ENCODE results near the gene SLC22A16.
"Not testable (repeated sequence)": the region's sequence is repeated elsewhere in the genome, so short reads cannot be mapped to it uniquely, and the experiment has no call there.

Gene SLC22A16

GRCh38 chr6:110509617-110510241 is 33.3 kb upstream of the SLC22A16 start:
- no peak overlapping the region for H3K27ac ChIP-seq (ENCODE audit: insufficient read depth in 1 of 2, low read depth in 1 of 2, low read length in 2 of 2, poor library complexity in 1 of 2, severe bottlenecking in 2 of 2)

GRCh38 chr6:110504891-110505290 is 28.5 kb upstream of the SLC22A16 start:
- POLR2A ChIA-PET; H3K27me3 ChIP-seq (replicated peaks in 2 of 5; ENCODE audit: control insufficient read depth in 4 of 5, insufficient read depth in 5 of 5, low read length in 4 of 5); H3K27ac ChIP-seq (ENCODE audit: insufficient read depth in 1 of 2, low read depth in 1 of 2, low read length in 2 of 2, poor library complexity in 1 of 2, severe bottlenecking in 2 of 2); H3K36me3 ChIP-seq (ENCODE audit: control insufficient read depth in 4 of 4, insufficient read depth in 4 of 4, low read length in 3 of 4); H3K4me1 ChIP-seq (ENCODE audit: control extremely low read depth in 1 of 4, control insufficient read depth in 4 of 4, insufficient read depth in 4 of 4, low read length in 3 of 4); H3K4me3 ChIP-seq (ENCODE audit: control insufficient read depth in 1 of 7, extremely low read depth in 1 of 7, insufficient read depth in 4 of 7, low read depth in 2 of 7, low read length in 6 of 7); H3K9me3 ChIP-seq (ENCODE audit: control extremely low read depth in 1 of 5, control insufficient read depth in 4 of 5, insufficient read depth in 2 of 5, low read depth in 1 of 5, low read length in 4 of 5); DNase-seq: not testable (repeated sequence)
- WGBS (ENCODE audit: insufficient coverage): 100% methylated on average over 1 of the region's 2 CpGs
- CTCF ChIA-PET: interaction anchor here (0.8 kb wide), 1 partner anchor 114 kb away, joined by 3 read pairs; no protein-coding TSS in a partner anchor

More at GRCh38 chr6:110509617-110510241, 33.3 kb upstream of the SLC22A16 start:
- Histone ChIP-seq H3K9me3 (ENCODE audit: control extremely low read depth in 1 of 5, control insufficient read depth in 4 of 5, insufficient read depth in 2 of 5, low read depth in 1 of 5, low read length in 4 of 5) (peaks cover 0 to 2% (median 0%) of the 10 kb centered on the region in 5 experiments), H3K36me3 (ENCODE audit: control insufficient read depth in 4 of 4, insufficient read depth in 4 of 4, low read length in 3 of 4) (no peaks in the 10 kb centered on the region), H3K4me3 (ENCODE audit: control insufficient read depth in 1 of 7, extremely low read depth in 1 of 7, insufficient read depth in 4 of 7, low read depth in 2 of 7, low read length in 6 of 7) (no peak overlapping the region), H3K27me3 (replicated peaks in 2 of 5; ENCODE audit: control insufficient read depth in 4 of 5, insufficient read depth in 5 of 5, low read length in 4 of 5) (no peaks in the 10 kb centered on the region), H3K4me1 (ENCODE audit: control extremely low read depth in 1 of 4, control insufficient read depth in 4 of 4, insufficient read depth in 4 of 4, low read length in 3 of 4) (no peaks in the 10 kb centered on the region)
- POLR2A ChIA-PET: no interaction called here
- WGBS (ENCODE audit: insufficient coverage): 83% methylated on average over 1 of the region's 1 CpG
- CTCF ChIA-PET: no interaction called here
- no peak for DNase-seq

DNA sequence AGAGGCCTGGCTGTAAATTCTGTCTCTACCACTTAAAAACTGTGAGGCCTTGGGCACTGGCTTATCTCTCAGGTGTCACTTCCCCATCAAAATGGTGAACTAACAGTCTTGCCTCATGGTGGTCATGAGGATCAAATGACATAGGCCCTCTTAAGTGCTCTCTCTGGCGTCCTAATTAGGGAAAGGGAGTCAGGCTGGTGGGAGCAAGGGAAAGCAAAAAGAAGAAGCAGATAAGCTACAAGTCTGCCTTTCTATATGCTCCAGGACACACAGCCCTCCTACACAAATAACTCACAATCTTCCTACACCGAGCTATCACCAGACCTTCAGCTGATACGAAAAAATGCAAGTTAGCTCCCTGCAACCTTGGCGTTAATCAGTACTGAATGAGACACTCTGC is 19.5 kb upstream of the SLC22A16 start:
- DNase-seq: no peak
- H3K27ac ChIP-seq (ENCODE audit: insufficient read depth in 1 of 2, low read depth in 1 of 2, low read length in 2 of 2, poor library complexity in 1 of 2, severe bottlenecking in 2 of 2): no peak overlapping the region
- 100% methylated on average over 3 of the region's 4 CpGs for WGBS (ENCODE audit: insufficient coverage)
- CTCF ChIA-PET: interaction anchor here (0.7 kb wide), 1 partner anchor 16 kb away, joined by 3 read pairs; no protein-coding TSS in a partner anchor
- POLR2A ChIA-PET: no interaction called here
- H3K4me3 ChIP-seq (ENCODE audit: control insufficient read depth in 1 of 7, extremely low read depth in 1 of 7, insufficient read depth in 4 of 7, low read depth in 2 of 7, low read length in 6 of 7): no peak overlapping the region
- H3K9me3 ChIP-seq (ENCODE audit: control extremely low read depth in 1 of 5, control insufficient read depth in 4 of 5, insufficient read depth in 2 of 5, low read depth in 1 of 5, low read length in 4 of 5): peaks cover 0 to 3% (median 0%) of the 10 kb centered on the region in 5 experiments
- no peaks in the 10 kb centered on the region for H3K36me3 ChIP-seq (ENCODE audit: control insufficient read depth in 4 of 4, insufficient read depth in 4 of 4, low read length in 3 of 4)
- H3K4me1 ChIP-seq (ENCODE audit: control extremely low read depth in 1 of 4, control insufficient read depth in 4 of 4, insufficient read depth in 4 of 4, low read length in 3 of 4): peaks cover 0 to 5% (median 0%) of the 10 kb centered on the region in 4 experiments
- H3K27me3 ChIP-seq (replicated peaks in 2 of 5; ENCODE audit: control insufficient read depth in 4 of 5, insufficient read depth in 5 of 5, low read length in 4 of 5): no peaks in the 10 kb centered on the region

GRCh38 chr6:110493253-110493800 is 16.9 kb upstream of the SLC22A16 start:
- Histone ChIP-seq H3K4me3 (ENCODE audit: control insufficient read depth in 1 of 7, extremely low read depth in 1 of 7, insufficient read depth in 4 of 7, low read depth in 2 of 7, low read length in 6 of 7) (no peak overlapping the region), H3K9me3 (ENCODE audit: control extremely low read depth in 1 of 5, control insufficient read depth in 4 of 5, insufficient read depth in 2 of 5, low read depth in 1 of 5, low read length in 4 of 5) (no peaks in the 10 kb centered on the region), H3K27ac (ENCODE audit: insufficient read depth in 1 of 2, low read depth in 1 of 2, low read length in 2 of 2, poor library complexity in 1 of 2, severe bottlenecking in 2 of 2) (no peak overlapping the region), H3K36me3 (ENCODE audit: control insufficient read depth in 4 of 4, insufficient read depth in 4 of 4, low read length in 3 of 4) (no peaks in the 10 kb centered on the region), H3K27me3 (replicated peaks in 2 of 5; ENCODE audit: control insufficient read depth in 4 of 5, insufficient read depth in 5 of 5, low read length in 4 of 5) (no peaks in the 10 kb centered on the region), H3K4me1 (ENCODE audit: control extremely low read depth in 1 of 4, control insufficient read depth in 4 of 4, insufficient read depth in 4 of 4, low read length in 3 of 4) (peaks cover 0 to 5% (median 0%) of the 10 kb centered on the region in 4 experiments)
- DNase-seq: no peak
- ChIA-PET CTCF (no interaction called here), POLR2A (interaction anchor here (0.7 kb wide), 1 partner anchor 1550 kb away, joined by 4 read pairs; no protein-coding TSS in a partner anchor)
- WGBS (ENCODE audit: insufficient coverage): 100% methylated on average over 3 of the region's 9 CpGs

DNA sequence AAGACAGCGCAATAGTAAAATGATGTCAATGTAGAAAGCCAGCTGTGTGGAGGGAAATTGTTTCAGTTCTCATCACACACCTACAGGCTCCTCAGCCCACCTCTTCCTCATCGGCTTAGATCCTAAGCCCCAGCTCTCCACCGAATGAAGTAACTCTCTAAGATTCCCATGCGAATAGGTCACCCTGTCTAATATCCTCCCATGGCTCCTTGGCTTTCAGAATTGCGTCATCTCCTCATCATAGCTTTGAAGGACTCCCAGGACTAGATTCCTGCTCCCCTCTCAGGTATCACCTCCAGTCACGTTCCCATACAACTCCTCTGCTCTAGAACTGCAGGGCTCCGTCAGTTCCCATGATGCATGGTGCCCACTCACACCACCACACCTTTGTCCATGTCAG is 16.2 kb upstream of the SLC22A16 start:
- no peaks in the 10 kb centered on the region for H3K27me3 ChIP-seq (replicated peaks in 2 of 5; ENCODE audit: control insufficient read depth in 4 of 5, insufficient read depth in 5 of 5, low read length in 4 of 5)
- H3K9me3 ChIP-seq (ENCODE audit: control extremely low read depth in 1 of 5, control insufficient read depth in 4 of 5, insufficient read depth in 2 of 5, low read depth in 1 of 5, low read length in 4 of 5): no peaks in the 10 kb centered on the region
- DNase-seq: no peak
- WGBS (ENCODE audit: insufficient coverage): 65% methylated on average over 6 of the region's 7 CpGs
- no peaks in the 10 kb centered on the region for H3K36me3 ChIP-seq (ENCODE audit: control insufficient read depth in 4 of 4, insufficient read depth in 4 of 4, low read length in 3 of 4)
- CTCF ChIA-PET: interaction anchor here (0.9 to 1.1 kb wide), 2 partner anchors 9 to 18 kb away, joined by 3 to 4 read pairs; no protein-coding TSS in a partner anchor
- H3K4me1 ChIP-seq (ENCODE audit: control extremely low read depth in 1 of 4, control insufficient read depth in 4 of 4, insufficient read depth in 4 of 4, low read length in 3 of 4): peaks cover 0 to 5% (median 0%) of the 10 kb centered on the region in 4 experiments
- H3K27ac ChIP-seq (ENCODE audit: insufficient read depth in 1 of 2, low read depth in 1 of 2, low read length in 2 of 2, poor library complexity in 1 of 2, severe bottlenecking in 2 of 2): no peak overlapping the region
- POLR2A ChIA-PET: no interaction called here
- no peak overlapping the region for H3K4me3 ChIP-seq (ENCODE audit: control insufficient read depth in 1 of 7, extremely low read depth in 1 of 7, insufficient read depth in 4 of 7, low read depth in 2 of 7, low read length in 6 of 7)

DNA sequence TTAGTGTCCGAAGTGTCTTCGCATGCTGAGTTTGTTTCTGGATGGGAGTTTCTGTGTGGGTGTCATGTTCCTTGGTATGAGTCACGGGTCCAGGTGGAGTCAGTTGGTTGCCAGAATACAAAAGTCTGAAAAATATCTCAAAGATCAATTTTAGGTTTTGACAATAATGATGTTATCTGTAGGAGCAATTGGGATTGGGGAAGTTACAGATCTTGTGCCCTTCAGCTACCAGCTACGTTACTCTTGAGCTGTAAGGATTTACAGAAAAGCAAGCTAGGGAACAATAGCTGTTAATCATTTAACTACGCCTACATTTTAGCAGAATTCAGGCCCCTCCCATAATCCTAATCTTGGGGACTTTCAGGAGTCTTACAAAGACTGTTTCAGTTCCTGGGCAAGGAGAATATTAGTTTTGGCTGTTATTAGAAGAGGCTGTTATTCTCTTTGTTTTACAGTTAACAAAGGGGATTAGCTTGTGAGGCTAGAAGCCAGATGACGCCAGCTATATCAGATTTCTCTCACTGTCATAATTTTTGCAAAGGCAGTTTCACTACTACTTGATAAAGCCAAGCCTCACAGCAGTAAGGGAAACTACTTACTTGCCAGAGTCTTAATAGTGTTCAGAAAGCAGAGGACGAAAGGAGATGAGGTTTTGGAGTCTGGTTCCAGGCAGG is 15.4 kb upstream of the SLC22A16 start:
- WGBS (ENCODE audit: insufficient coverage): 100% methylated on average over 4 of the region's 7 CpGs
- Histone ChIP-seq H3K27me3 (replicated peaks in 2 of 5; ENCODE audit: control insufficient read depth in 4 of 5, insufficient read depth in 5 of 5, low read length in 4 of 5) (no peaks in the 10 kb centered on the region), H3K36me3 (ENCODE audit: control insufficient read depth in 4 of 4, insufficient read depth in 4 of 4, low read length in 3 of 4) (no peaks in the 10 kb centered on the region), H3K27ac (ENCODE audit: insufficient read depth in 1 of 2, low read depth in 1 of 2, low read length in 2 of 2, poor library complexity in 1 of 2, severe bottlenecking in 2 of 2) (no peak overlapping the region), H3K4me1 (ENCODE audit: control extremely low read depth in 1 of 4, control insufficient read depth in 4 of 4, insufficient read depth in 4 of 4, low read length in 3 of 4) (peaks cover 0 to 5% (median 0%) of the 10 kb centered on the region in 4 experiments), H3K4me3 (ENCODE audit: control insufficient read depth in 1 of 7, extremely low read depth in 1 of 7, insufficient read depth in 4 of 7, low read depth in 2 of 7, low read length in 6 of 7) (no peak overlapping the region), H3K9me3 (ENCODE audit: control extremely low read depth in 1 of 5, control insufficient read depth in 4 of 5, insufficient read depth in 2 of 5, low read depth in 1 of 5, low read length in 4 of 5) (no peaks in the 10 kb centered on the region)
- CTCF ChIA-PET: interaction anchor here (0.9 to 1.1 kb wide), 3 partner anchors 8 to 17 kb away, joined by 3 to 4 read pairs (median 3); no protein-coding TSS in a partner anchor
- POLR2A ChIA-PET: interaction anchor here (0.6 kb wide), 1 partner anchor 146 kb away, joined by 3 read pairs; no protein-coding TSS in a partner anchor
- DNase-seq: no peak

DNA sequence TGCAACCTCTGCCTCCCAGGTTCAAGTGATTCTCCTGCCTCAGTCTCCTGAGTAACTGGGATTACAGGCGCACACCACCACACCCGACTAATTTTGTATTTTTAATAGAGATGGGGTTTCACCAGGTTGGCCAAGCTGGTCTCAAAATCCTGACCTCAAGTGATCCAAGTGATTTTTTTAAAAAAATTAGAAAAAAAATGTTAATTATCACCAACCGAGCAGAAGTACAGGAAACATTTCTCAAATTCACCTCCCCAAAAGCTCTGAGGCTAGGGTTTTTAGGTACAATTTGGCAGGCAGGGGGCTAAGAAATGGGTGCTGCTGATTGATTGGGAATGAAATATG is 14.9 kb upstream of the SLC22A16 start:
- H3K4me3 ChIP-seq (ENCODE audit: control insufficient read depth in 1 of 7, extremely low read depth in 1 of 7, insufficient read depth in 4 of 7, low read depth in 2 of 7, low read length in 6 of 7): no peak overlapping the region
- H3K27ac ChIP-seq (ENCODE audit: insufficient read depth in 1 of 2, low read depth in 1 of 2, low read length in 2 of 2, poor library complexity in 1 of 2, severe bottlenecking in 2 of 2): no peak overlapping the region
- no peaks in the 10 kb centered on the region for H3K27me3 ChIP-seq (replicated peaks in 2 of 5; ENCODE audit: control insufficient read depth in 4 of 5, insufficient read depth in 5 of 5, low read length in 4 of 5)
- no peak for DNase-seq
- peaks cover 0 to 5% (median 1%) of the 10 kb centered on the region in 4 experiments for H3K4me1 ChIP-seq (ENCODE audit: control extremely low read depth in 1 of 4, control insufficient read depth in 4 of 4, insufficient read depth in 4 of 4, low read length in 3 of 4)
- H3K9me3 ChIP-seq (ENCODE audit: control extremely low read depth in 1 of 5, control insufficient read depth in 4 of 5, insufficient read depth in 2 of 5, low read depth in 1 of 5, low read length in 4 of 5): no peaks in the 10 kb centered on the region
- no peaks in the 10 kb centered on the region for H3K36me3 ChIP-seq (ENCODE audit: control insufficient read depth in 4 of 4, insufficient read depth in 4 of 4, low read length in 3 of 4)
- ChIA-PET POLR2A (interaction anchor here (0.6 kb wide), 1 partner anchor 146 kb away, joined by 3 read pairs; no protein-coding TSS in a partner anchor), CTCF (interaction anchor here (1.0 to 1.1 kb wide), 2 partner anchors 9 to 16 kb away, joined by 3 read pairs; no protein-coding TSS in a partner anchor)
- WGBS (ENCODE audit: insufficient coverage): no CpG with 5 or more reads among the region's 3 CpGs

Data from common myeloid progenitor, CD34-positive (primary cell).